ENCODE measurements around the gene PUS7L. TPM values are rescaled to one million over a fixed set of nuclear protein-coding genes. Genes with fewer than 3 reads are reported as not detected.

Gene PUS7L
- total and polyA plus RNA-seq, 2 of the 13 experiments (the other 11 are each of a cell fraction or from before 2014, with no cell fraction given), result 6.5 to 37.6 TPM

DNA sequence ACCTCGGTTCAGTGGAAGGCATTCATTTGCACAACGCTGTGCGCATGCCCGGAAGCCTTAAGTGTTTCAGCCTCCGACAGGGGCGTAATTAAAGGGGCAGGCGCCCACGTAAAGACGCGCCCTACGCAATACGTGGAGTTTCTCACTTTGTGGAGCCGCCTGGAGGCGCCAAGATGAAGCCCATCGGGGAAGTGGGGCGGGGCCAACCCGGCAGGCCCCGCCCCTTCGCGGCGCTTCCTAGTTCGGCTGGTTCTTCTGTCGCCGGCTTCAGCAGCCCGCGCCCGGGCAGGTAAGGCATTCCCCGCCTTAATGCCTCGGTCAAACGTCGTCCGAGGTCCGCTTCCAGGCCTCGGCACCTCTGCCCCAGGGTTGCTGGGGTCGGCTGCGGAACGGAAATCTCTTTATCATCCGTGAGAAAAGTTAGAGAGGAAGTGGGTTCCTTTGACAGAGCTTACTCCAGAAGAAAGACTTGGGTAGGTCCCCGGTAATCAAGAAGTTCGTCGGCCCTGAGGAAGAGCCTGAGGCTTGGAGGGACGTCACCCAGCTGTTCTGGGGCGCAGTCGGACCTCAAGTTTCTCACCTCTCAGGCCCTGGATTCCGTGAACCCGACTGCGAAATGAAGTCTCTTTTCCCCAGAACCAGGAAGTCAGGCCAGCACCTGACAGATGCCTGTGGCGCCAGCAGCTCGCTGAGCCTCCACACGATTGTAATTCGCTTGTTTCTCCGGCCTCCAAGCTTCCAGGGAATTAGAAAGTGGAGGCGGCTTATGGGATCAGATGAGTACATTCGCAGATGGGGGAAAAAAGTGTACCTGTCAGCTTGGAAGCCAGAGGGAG, at the start of gene PUS7L, which contains the start of gene IRAK4 (continued):
- TF ChIP-seq, protein P1, sequence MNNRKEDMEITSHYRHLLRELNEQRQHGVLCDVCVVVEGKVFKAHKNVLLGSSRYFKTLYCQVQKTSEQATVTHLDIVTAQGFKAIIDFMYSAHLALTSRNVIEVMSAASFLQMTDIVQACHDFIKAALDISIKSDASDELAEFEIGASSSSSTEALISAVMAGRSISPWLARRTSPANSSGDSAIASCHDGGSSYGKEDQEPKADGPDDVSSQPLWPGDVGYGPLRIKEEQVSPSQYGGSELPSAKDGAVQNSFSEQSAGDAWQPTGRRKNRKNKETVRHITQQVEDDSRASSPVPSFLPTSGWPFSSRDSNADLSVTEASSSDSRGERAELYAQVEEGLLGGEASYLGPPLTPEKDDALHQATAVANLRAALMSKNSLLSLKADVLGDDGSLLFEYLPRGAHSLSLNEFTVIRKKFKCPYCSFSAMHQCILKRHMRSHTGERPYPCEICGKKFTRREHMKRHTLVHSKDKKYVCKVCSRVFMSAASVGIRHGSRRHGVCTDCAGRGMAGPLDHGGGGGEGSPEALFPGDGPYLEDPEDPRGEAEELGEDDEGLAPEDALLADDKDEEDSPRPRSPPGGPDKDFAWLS (CRISPR knock-in tag; IDR thresholded peaks at IDR 0.05; ENCODE audit: borderline replicate concordance), result no peak
- TF ChIP-seq MAFK (conservative IDR thresholded peaks at IDR 0.05 in 1 of 2, IDR thresholded peaks at IDR 0.05 in 1 of 2; ENCODE audit: low read length in 2 of 2), result no peak
- TF ChIP-seq ZNF205 (CRISPR knock-in tag; IDR thresholded peaks at IDR 0.05), result no peak
- no peak for TF ChIP-seq NFE2L2 (IDR thresholded peaks at IDR 0.05; ENCODE audit: low read length)
- no peak for TF ChIP-seq HOXA7 (CRISPR knock-in tag; IDR thresholded peaks at IDR 0.05)
- TF ChIP-seq, protein P2, sequence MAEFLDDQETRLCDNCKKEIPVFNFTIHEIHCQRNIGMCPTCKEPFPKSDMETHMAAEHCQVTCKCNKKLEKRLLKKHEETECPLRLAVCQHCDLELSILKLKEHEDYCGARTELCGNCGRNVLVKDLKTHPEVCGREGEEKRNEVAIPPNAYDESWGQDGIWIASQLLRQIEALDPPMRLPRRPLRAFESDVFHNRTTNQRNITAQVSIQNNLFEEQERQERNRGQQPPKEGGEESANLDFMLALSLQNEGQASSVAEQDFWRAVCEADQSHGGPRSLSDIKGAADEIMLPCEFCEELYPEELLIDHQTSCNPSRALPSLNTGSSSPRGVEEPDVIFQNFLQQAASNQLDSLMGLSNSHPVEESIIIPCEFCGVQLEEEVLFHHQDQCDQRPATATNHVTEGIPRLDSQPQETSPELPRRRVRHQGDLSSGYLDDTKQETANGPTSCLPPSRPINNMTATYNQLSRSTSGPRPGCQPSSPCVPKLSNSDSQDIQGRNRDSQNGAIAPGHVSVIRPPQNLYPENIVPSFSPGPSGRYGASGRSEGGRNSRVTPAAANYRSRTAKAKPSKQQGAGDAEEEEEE (CRISPR knock-in tag; IDR thresholded peaks at IDR 0.05; ENCODE audit: borderline replicate concordance), result no peak
- TF ChIP-seq, protein P3, sequence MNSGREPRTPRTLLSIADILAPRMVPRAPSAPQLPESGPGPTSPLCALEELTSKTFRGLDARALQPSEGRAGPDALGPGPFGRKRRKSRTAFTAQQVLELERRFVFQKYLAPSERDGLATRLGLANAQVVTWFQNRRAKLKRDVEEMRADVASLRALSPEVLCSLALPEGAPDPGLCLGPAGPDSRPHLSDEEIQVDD (CRISPR knock-in tag; IDR thresholded peaks at IDR 0.05; ENCODE audit: borderline replicate concordance), result no peak
- TF ChIP-seq POLR2AphosphoS2 (IDR thresholded peaks at IDR 0.05; ENCODE audit: low read depth, low read length), result no peak
- peak; percentile 6; the same call in 1 of the 2 replicates for TF ChIP-seq YEATS4 (CRISPR knock-in tag; IDR thresholded peaks at IDR 0.05; ENCODE audit: borderline replicate concordance)
- 0 out of 2 replicates have a peak, but pooled peaks have one; percentile 24 for TF ChIP-seq ZNF772 (CRISPR knock-in tag; IDR thresholded peaks at IDR 0.05)
- TF ChIP-seq, protein P4, sequence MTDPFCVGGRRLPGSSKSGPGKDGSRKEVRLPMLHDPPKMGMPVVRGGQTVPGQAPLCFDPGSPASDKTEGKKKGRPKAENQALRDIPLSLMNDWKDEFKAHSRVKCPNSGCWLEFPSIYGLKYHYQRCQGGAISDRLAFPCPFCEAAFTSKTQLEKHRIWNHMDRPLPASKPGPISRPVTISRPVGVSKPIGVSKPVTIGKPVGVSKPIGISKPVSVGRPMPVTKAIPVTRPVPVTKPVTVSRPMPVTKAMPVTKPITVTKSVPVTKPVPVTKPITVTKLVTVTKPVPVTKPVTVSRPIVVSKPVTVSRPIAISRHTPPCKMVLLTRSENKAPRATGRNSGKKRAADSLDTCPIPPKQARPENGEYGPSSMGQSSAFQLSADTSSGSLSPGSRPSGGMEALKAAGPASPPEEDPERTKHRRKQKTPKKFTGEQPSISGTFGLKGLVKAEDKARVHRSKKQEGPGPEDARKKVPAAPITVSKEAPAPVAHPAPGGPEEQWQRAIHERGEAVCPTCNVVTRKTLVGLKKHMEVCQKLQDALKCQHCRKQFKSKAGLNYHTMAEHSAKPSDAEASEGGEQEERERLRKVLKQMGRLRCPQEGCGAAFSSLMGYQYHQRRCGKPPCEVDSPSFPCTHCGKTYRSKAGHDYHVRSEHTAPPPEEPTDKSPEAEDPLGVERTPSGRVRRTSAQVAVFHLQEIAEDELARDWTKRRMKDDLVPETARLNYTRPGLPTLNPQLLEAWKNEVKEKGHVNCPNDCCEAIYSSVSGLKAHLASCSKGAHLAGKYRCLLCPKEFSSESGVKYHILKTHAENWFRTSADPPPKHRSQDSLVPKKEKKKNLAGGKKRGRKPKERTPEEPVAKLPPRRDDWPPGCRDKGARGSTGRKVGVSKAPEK (CRISPR knock-in tag; IDR thresholded peaks at IDR 0.05; ENCODE audit: borderline replicate concordance), result no peak
- no peak; the same call in 1 of the 2 replicates for TF ChIP-seq MIER3 (CRISPR knock-in tag; IDR thresholded peaks at IDR 0.05; ENCODE audit: borderline replicate concordance)
- no peak for TF ChIP-seq NFE2L1 (CRISPR knock-in tag; IDR thresholded peaks at IDR 0.05; ENCODE audit: borderline replicate concordance)
- TF ChIP-seq, protein P5, sequence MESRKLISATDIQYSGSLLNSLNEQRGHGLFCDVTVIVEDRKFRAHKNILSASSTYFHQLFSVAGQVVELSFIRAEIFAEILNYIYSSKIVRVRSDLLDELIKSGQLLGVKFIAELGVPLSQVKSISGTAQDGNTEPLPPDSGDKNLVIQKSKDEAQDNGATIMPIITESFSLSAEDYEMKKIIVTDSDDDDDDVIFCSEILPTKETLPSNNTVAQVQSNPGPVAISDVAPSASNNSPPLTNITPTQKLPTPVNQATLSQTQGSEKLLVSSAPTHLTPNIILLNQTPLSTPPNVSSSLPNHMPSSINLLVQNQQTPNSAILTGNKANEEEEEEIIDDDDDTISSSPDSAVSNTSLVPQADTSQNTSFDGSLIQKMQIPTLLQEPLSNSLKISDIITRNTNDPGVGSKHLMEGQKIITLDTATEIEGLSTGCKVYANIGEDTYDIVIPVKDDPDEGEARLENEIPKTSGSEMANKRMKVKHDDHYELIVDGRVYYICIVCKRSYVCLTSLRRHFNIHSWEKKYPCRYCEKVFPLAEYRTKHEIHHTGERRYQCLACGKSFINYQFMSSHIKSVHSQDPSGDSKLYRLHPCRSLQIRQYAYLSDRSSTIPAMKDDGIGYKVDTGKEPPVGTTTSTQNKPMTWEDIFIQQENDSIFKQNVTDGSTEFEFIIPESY (CRISPR knock-in tag; IDR thresholded peaks at IDR 0.05), result no peak
- no peak for TF ChIP-seq ZNF441 (CRISPR knock-in tag; IDR thresholded peaks at IDR 0.05; ENCODE audit: borderline replicate concordance)

Data from HepG2 (cell line).